K562 (cell line): ENCODE measurements around the gene UBE2D2. TPM values are rescaled to one million over a fixed set of nuclear protein-coding genes. Genes with fewer than 3 reads are reported as not detected.

Source experiments
- DMBX1 ChIP-seq: fragments of 250-450 bp; sonication (Bioruptor Pico); IDR thresholded peaks from 2 replicates; pipeline ENCODE4 v1.8.0; 2022; ENCODE audit warnings: inconsistent platforms, mild to moderate bottlenecking, moderate library complexity, borderline replicate concordance
- HCFC1 ChIP-seq: IDR thresholded peaks from 2 replicates; pipeline ENCODE4 v1.6.1; 2012; ENCODE audit warnings: low read depth, low read length, improper control_type of control experiment
- JUN ChIP-seq, 2 experiments: sonication (generic) in 1 of 2; formaldehyde crosslinking in 1 of 2; IDR thresholded peaks; 2 replicates each; pipeline versions ENCODE4 v1.6.1 to v1.8.0; 2012 to 2022; ENCODE audit warnings: borderline replicate concordance in 2 of 2, mild to moderate bottlenecking in 2 of 2, improper control_type of control experiment in 1 of 2, low read depth in 1 of 2, low read length in 1 of 2, missing genetic modification reagents in 1 of 2
- MEIS2 ChIP-seq: fragments of 450-650 bp; IDR thresholded peaks from 2 replicates; pipeline ENCODE4 v1.6.1; 2014; ENCODE audit warnings: mild to moderate bottlenecking; ENCODE audit not compliant: partially characterized antibody
- MTF1 ChIP-seq: fragments of 250-450 bp; sonication (Bioruptor Pico); IDR thresholded peaks from 2 replicates; pipeline ENCODE4 v1.9.0; 2021; ENCODE audit warnings: moderate library complexity, mild to moderate bottlenecking, inconsistent platforms, borderline replicate concordance
- RCOR1 ChIP-seq, 2 experiments: IDR thresholded peaks; 2 replicates each; pipeline ENCODE4 v1.6.1; 2012; ENCODE audit warnings: low read depth in 2 of 2, low read length in 2 of 2, borderline replicate concordance in 1 of 2, improper control_type of control experiment in 1 of 2
- SAFB ChIP-seq: fragments of 200-400 bp; formaldehyde crosslinking; IDR thresholded peaks from 2 replicates; pipeline ENCODE4 v1.6.1; 2017; ENCODE audit warnings: low read depth, low read length, borderline replicate concordance
- TRIM24 ChIP-seq, 2 experiments: fragments of 450-650 bp; IDR thresholded peaks; 2 replicates each; pipeline ENCODE4 v1.6.1; 2016
- ZNF551 ChIP-seq: fragments of 250-450 bp; sonication (Bioruptor Pico); IDR thresholded peaks from 2 replicates; pipeline ENCODE4 v1.5.0; 2021; ENCODE audit warnings: mild to moderate bottlenecking, moderate library complexity
- polyA plus RNA-seq, 8 experiments: library from polyadenylated mRNA; depleted of rRNA in 4 of 8; stranded (reverse) in 5 of 8; unstranded in 3 of 8; fragments of >200 nt; fragmentation: Nextera tagmentation in 2 of 8; fragmentation: Illumina TruSeq in 1 of 8; extraction: Ambion mirVana in 2 of 8; extraction: Trizol in 1 of 8; gene quantifications; 2 replicates each; pipeline versions ENCODE4 v1.2.1 to v1.2.3, GENCODE V29; 2011 to 2014; ENCODE audit warnings: inconsistent platforms in 1 of 8, missing spikeins in 1 of 8
- total RNA-seq, 7 experiments: library from RNA; depleted of rRNA in 6 of 7; stranded (reverse); fragments of >200 nt in 6 of 7; fragmentation: Illumina TruSeq in 2 of 7; extraction: Trizol in 2 of 7; gene quantifications; 2 replicates each; pipeline versions ENCODE4 v1.2.1 to v1.2.3, GENCODE V29; 2011 to 2021; ENCODE audit warnings: low replicate concordance in 1 of 7
- TF ChIP-seq, protein P1 (sequence below): fragments of 450-650 bp; formaldehyde crosslinking; IDR thresholded peaks from 2 replicates; pipeline ENCODE4 v1.4.0; 2022; ENCODE audit warnings: missing genetic modification characterization
- TF ChIP-seq, protein P2 (sequence below), 2 experiments: fragments of 200-800 bp in 1 of 2; sonication (Bioruptor generic) in 1 of 2; sonication (generic) in 1 of 2; formaldehyde crosslinking in 1 of 2; IDR thresholded peaks in 1 of 2; conservative IDR thresholded peaks in 1 of 2; 2 replicates each; pipeline versions ENCODE4 v1.5.0 to v1.6.1; 2016 to 2020; ENCODE audit warnings: missing compliant biosample characterization in 1 of 2, missing genetic modification characterization in 1 of 2, missing genetic modification reagents in 1 of 2
- TF ChIP-seq, protein P3 (sequence below), 2 experiments: IDR thresholded peaks in 1 of 2; conservative IDR thresholded peaks in 1 of 2; 2 replicates each; pipeline ENCODE4 v1.6.1; 2016; ENCODE audit warnings: low read depth in 2 of 2, mild to moderate bottlenecking in 1 of 2, missing compliant biosample characterization in 1 of 2, missing genetic modification characterization in 1 of 2, moderate library complexity in 1 of 2
- TF ChIP-seq, protein P4 (sequence below): sonication (generic); formaldehyde crosslinking; IDR thresholded peaks from 2 replicates; pipeline ENCODE4 v1.8.0; 2022; ENCODE audit warnings: mild to moderate bottlenecking, missing genetic modification reagents

The UBE2D2 gene
- total and polyA plus RNA-seq, 9 of the 15 experiments (the other 6 are each of a cell fraction or from before 2014, with no cell fraction given) = 53.6 to 198 (median 122) TPM

DNA sequence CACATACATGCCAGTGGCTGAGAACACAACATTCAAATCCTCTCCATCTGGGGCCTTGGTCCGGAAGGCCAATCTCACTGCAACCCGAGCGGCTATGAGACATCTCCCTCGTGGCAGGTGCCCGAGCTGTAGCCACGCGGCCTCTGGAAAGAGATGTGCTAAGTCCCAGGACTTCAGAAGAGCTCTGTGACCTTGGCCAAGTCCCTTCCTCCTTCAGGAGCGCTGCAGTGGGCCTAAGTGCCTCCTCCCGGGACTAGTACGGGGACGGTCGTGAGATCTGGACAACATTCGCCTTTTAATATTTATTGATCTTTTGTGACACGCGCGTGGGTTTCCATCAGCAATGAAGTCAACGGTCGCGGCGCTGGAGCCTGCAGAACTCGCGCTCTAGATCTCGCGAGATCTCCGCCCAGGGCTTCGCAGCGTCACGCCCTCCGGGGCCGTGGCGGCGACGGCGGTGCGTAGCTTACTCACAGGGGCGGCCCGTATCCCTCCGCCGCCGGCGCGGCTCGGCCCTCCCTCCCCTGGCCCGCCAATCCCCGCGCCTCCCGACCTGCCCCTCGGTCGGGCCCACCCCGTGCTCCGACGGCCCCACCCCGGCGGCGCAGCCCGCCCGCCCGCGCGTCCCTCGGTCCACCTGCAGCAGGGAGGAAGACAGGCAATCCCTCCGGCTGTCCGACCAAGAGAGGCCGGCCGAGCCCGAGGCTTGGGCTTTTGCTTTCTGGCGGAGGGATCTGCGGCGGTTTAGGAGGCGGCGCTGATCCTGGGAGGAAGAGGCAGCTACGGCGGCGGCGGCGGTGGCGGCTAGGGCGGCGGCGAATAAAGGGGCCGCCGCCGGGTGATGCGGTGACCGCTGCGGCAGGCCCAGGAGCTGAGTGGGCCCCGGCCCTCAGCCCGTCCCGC is at the start of gene UBE2D2 (continued):
- TF ChIP-seq SAFB = peak; percentile 54; the same call in 1 of the 2 replicates
- TF ChIP-seq, protein P1, sequence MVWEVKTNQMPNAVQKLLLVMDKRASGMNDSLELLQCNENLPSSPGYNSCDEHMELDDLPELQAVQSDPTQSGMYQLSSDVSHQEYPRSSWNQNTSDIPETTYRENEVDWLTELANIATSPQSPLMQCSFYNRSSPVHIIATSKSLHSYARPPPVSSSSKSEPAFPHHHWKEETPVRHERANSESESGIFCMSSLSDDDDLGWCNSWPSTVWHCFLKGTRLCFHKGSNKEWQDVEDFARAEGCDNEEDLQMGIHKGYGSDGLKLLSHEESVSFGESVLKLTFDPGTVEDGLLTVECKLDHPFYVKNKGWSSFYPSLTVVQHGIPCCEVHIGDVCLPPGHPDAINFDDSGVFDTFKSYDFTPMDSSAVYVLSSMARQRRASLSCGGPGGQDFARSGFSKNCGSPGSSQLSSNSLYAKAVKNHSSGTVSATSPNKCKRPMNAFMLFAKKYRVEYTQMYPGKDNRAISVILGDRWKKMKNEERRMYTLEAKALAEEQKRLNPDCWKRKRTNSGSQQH = no peak; the same call in 1 of the 2 replicates
- TF ChIP-seq, protein P2, sequence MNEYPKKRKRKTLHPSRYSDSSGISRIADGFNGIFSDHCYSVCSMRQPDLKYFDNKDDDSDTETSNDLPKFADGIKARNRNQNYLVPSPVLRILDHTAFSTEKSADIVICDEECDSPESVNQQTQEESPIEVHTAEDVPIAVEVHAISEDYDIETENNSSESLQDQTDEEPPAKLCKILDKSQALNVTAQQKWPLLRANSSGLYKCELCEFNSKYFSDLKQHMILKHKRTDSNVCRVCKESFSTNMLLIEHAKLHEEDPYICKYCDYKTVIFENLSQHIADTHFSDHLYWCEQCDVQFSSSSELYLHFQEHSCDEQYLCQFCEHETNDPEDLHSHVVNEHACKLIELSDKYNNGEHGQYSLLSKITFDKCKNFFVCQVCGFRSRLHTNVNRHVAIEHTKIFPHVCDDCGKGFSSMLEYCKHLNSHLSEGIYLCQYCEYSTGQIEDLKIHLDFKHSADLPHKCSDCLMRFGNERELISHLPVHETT (CRISPR knock-in tag; conservative IDR thresholded peaks at IDR 0.05 in 1 of 2, IDR thresholded peaks at IDR 0.05 in 1 of 2) = peak in 1 of 2 experiments; percentile 94; a peak in 2 of 4 replicates
- TF ChIP-seq TRIM24 (IDR thresholded peaks at IDR 0.05) = no peak
- no peak for TF ChIP-seq MTF1 (CRISPR knock-in tag)
- peak in 1 of 2 experiments; percentile 62; a peak in 1 of 4 replicates for TF ChIP-seq RCOR1 (IDR thresholded peaks at IDR 0.05; ENCODE audit: borderline replicate concordance in 1 of 2, low read depth in 2 of 2, low read length in 2 of 2)
- TF ChIP-seq ZNF551 (CRISPR knock-in tag) = no peak
- TF ChIP-seq, protein P3, sequence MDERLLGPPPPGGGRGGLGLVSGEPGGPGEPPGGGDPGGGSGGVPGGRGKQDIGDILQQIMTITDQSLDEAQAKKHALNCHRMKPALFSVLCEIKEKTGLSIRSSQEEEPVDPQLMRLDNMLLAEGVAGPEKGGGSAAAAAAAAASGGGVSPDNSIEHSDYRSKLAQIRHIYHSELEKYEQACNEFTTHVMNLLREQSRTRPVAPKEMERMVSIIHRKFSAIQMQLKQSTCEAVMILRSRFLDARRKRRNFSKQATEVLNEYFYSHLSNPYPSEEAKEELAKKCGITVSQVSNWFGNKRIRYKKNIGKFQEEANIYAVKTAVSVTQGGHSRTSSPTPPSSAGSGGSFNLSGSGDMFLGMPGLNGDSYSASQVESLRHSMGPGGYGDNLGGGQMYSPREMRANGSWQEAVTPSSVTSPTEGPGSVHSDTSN (CRISPR knock-in tag; IDR thresholded peaks at IDR 0.05; ENCODE audit: low read depth) = no peak
- TF ChIP-seq, protein P3 (tag; conservative IDR thresholded peaks at IDR 0.05; ENCODE audit: low read depth) = peak; percentile 17; the same call in 1 of the 2 replicates
- TF ChIP-seq, protein P4, sequence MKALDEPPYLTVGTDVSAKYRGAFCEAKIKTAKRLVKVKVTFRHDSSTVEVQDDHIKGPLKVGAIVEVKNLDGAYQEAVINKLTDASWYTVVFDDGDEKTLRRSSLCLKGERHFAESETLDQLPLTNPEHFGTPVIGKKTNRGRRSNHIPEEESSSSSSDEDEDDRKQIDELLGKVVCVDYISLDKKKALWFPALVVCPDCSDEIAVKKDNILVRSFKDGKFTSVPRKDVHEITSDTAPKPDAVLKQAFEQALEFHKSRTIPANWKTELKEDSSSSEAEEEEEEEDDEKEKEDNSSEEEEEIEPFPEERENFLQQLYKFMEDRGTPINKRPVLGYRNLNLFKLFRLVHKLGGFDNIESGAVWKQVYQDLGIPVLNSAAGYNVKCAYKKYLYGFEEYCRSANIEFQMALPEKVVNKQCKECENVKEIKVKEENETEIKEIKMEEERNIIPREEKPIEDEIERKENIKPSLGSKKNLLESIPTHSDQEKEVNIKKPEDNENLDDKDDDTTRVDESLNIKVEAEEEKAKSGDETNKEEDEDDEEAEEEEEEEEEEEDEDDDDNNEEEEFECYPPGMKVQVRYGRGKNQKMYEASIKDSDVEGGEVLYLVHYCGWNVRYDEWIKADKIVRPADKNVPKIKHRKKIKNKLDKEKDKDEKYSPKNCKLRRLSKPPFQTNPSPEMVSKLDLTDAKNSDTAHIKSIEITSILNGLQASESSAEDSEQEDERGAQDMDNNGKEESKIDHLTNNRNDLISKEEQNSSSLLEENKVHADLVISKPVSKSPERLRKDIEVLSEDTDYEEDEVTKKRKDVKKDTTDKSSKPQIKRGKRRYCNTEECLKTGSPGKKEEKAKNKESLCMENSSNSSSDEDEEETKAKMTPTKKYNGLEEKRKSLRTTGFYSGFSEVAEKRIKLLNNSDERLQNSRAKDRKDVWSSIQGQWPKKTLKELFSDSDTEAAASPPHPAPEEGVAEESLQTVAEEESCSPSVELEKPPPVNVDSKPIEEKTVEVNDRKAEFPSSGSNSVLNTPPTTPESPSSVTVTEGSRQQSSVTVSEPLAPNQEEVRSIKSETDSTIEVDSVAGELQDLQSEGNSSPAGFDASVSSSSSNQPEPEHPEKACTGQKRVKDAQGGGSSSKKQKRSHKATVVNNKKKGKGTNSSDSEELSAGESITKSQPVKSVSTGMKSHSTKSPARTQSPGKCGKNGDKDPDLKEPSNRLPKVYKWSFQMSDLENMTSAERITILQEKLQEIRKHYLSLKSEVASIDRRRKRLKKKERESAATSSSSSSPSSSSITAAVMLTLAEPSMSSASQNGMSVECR (CRISPR knock-in tag) = 0 out of 2 replicates have a peak, but pooled peaks have one; percentile 6
- TF ChIP-seq HCFC1 = peak; percentile 40; the same call in 1 of the 2 replicates
- TF ChIP-seq JUN (IDR thresholded peaks at IDR 0.05; ENCODE audit: borderline replicate concordance, low read depth, low read length) = peak; percentile 42; the same call in 1 of the 2 replicates
- no peak for TF ChIP-seq JUN (CRISPR knock-in tag; IDR thresholded peaks at IDR 0.05; ENCODE audit: borderline replicate concordance)
- TF ChIP-seq DMBX1 (CRISPR knock-in tag) = peak; percentile 86
- TF ChIP-seq MEIS2 = peak; percentile 35
